Measurements from ENCODE around the gene C10orf53. TPM values are rescaled to one million over a fixed set of nuclear protein-coding genes. Genes with fewer than 3 reads are reported as not detected.

Gene C10orf53
- total and polyA plus RNA-seq, 2 of the 4 experiments (the other 2 are of a cell fraction): not detected

- Histone ChIP-seq H4K8ac (ENCODE audit: low read depth in 2 of 2, low read length in 2 of 2) (no peak overlapping the region), H2BK120ac (ENCODE audit: low read depth, low read length) (no peak overlapping the region), H3K23ac (ENCODE audit: low read depth, low read length) (no peak overlapping the region), H2BK20ac (ENCODE audit: low read depth, low read length) (no peak overlapping the region), H2BK15ac (ENCODE audit: low read depth, low read length) (no peak overlapping the region), H3K18ac (ENCODE audit: low read depth, low read length) (no peak overlapping the region), H3K4me2 (ENCODE audit: low read depth, low read length) (no peak overlapping the region), H2AK9ac (replicated peaks; ENCODE audit: low read depth, low read length, poor library complexity) (no peak overlapping the region), H3K9me3 (ENCODE audit: control insufficient read depth, insufficient read depth, low read length) (no peaks in the 10 kb centered on the region), H3K4me1 (ENCODE audit: control insufficient read depth, insufficient read depth, low read length) (no peaks in the 10 kb centered on the region), H3K79me1 (ENCODE audit: low read depth in 1 of 2, low read length in 2 of 2) (no peaks in the 10 kb centered on the region), H3K4me3 (ENCODE audit: insufficient read depth, low read depth, low read length) (no peak overlapping the region), H2AFZ (replicated peaks; ENCODE audit: low read length, poor library complexity) (no peak overlapping the region), H3K56ac (ENCODE audit: extremely low read depth, insufficient read depth, low read length) (no peak overlapping the region), H4K20me1 (ENCODE audit: insufficient read depth, low read length) (no peaks in the 10 kb centered on the region), H3K14ac (replicated peaks; ENCODE audit: low read depth, low read length) (no peak overlapping the region), H3K27me3 (ENCODE audit: control insufficient read depth, insufficient read depth, low read length) (peaks cover 5% of the 10 kb centered on the region; the same call in 1 of the 2 replicates), H3K36me3 (ENCODE audit: control insufficient read depth, insufficient read depth, low read length) (no peaks in the 10 kb centered on the region), H2BK5ac (ENCODE audit: low read depth, low read length, poor library complexity, severe bottlenecking) (no peak overlapping the region), H4K5ac (ENCODE audit: low read depth, low read length) (no peak overlapping the region), H3K27ac (ENCODE audit: insufficient read depth, low read length) (no peak overlapping the region), H3K9ac (ENCODE audit: low read depth, low read length) (no peak overlapping the region), H3K9me1 (ENCODE audit: insufficient read depth, low read length) (no peaks in the 10 kb centered on the region), H2AK5ac (ENCODE audit: low read depth, low read length) (no peak overlapping the region), H4K91ac (ENCODE audit: insufficient read depth, low read depth, low read length) (no peak overlapping the region), H3K4ac (ENCODE audit: low read depth, low read length) (no peak overlapping the region)
- POLR2A ChIA-PET (ENCODE audit: unreplicated experiment): no interaction called here
- 100% methylated on average over 1 of the region's 6 CpGs; no CpG with 5 or more reads in 1 of the 2 experiments for WGBS, 2 experiments (ENCODE audit: extremely low coverage in 2 of 2, insufficient read length in 1 of 2)
- DNase-seq: no peak
- TF ChIP-seq, protein P1, sequence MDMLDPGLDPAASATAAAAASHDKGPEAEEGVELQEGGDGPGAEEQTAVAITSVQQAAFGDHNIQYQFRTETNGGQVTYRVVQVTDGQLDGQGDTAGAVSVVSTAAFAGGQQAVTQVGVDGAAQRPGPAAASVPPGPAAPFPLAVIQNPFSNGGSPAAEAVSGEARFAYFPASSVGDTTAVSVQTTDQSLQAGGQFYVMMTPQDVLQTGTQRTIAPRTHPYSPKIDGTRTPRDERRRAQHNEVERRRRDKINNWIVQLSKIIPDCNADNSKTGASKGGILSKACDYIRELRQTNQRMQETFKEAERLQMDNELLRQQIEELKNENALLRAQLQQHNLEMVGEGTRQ (IDR thresholded peaks at IDR 0.05; ENCODE audit: low read depth, low read length): no peak
- no peak for TF ChIP-seq ELK1 (IDR thresholded peaks at IDR 0.05; ENCODE audit: borderline replicate concordance, low read depth, low read length)
- no peak for TF ChIP-seq MAZ (IDR thresholded peaks at IDR 0.05; ENCODE audit: borderline replicate concordance, low read depth, low read length)
- no peak for TF ChIP-seq NFE2L2 (IDR thresholded peaks at IDR 0.05; ENCODE audit: low read depth, low read length)
- TF ChIP-seq CEBPB (IDR thresholded peaks at IDR 0.05; ENCODE audit: low read depth, low read length): no peak
- no peak for TF ChIP-seq CHD1 (IDR thresholded peaks at IDR 0.05; ENCODE audit: low read depth, low read length)
- ATAC-seq (ENCODE audit: low read depth): no peak
- no TSS peak for BruUV-seq (replicated peaks)
- intact Hi-C loops (cut with micrococcal nuclease) (no loop called here), dilution Hi-C loops (cut with HindIII; ENCODE audit: low sequenced_read_pairs, unreplicated experiment) (no loop called here), in situ Hi-C loops (cut with MboI; ENCODE audit: low sequenced_read_pairs) (no loop called here)
- CTCF ChIA-PET: no interaction called here
Observed at GRCh38 chr10:49663596-49663995, 15.9 kb upstream of the C10orf53 start.

All from IMR-90 (cell line).